IPS-NIHi7 (cell line): ENCODE results near the gene CAMKMT.

Experiments
- DNase-seq: peaks from one replicate; pipeline ENCODE4 v3.0.0; 2012; ENCODE audit warnings: mixed read lengths; ENCODE audit errors: extremely low spot score

Gene CAMKMT

GRCh38 chr2:44688456-44689124 is 326.8 kb downstream of the CAMKMT start:
- DNase-seq, result no peak

GRCh38 chr2:44689516-44689915 is 327.8 kb downstream of the CAMKMT start:
- no peak for DNase-seq

- no peak for DNase-seq
Observed at GRCh38 chr2:44691174-44691785, 329.5 kb downstream of the CAMKMT start.

- no peak for DNase-seq
Observed at GRCh38 chr2:44692821-44693220, 331.1 kb downstream of the CAMKMT start.

- DNase-seq, result no peak
Observed at GRCh38 chr2:44700824-44701223, 339.1 kb downstream of the CAMKMT start.

- peak; percentile 22 for DNase-seq
Observed at GRCh38 chr2:44705356-44705755, 343.6 kb downstream of the CAMKMT start.

- no peak for DNase-seq
Observed at GRCh38 chr2:44705876-44706480, 344.2 kb downstream of the CAMKMT start.

GRCh38 chr2:44706681-44707553 is 345.2 kb downstream of the CAMKMT start:
- DNase-seq, result no peak

- DNase-seq, result no peak
Observed at GRCh38 chr2:44707945-44708660, 346.4 kb downstream of the CAMKMT start.

- no peak for DNase-seq
Observed at GRCh38 chr2:44708661-44709000, 346.9 kb downstream of the CAMKMT start.

- no peak for DNase-seq
Observed at GRCh38 chr2:44713170-44713569, 351.4 kb downstream of the CAMKMT start.

GRCh38 chr2:44715671-44716081 is 353.9 kb downstream of the CAMKMT start:
- DNase-seq, result peak; percentile 73

GRCh38 chr2:44716131-44716530 is 354.4 kb downstream of the CAMKMT start:
- DNase-seq, result no peak

GRCh38 chr2:44718431-44718830 is 356.7 kb downstream of the CAMKMT start:
- DNase-seq, result no peak

- DNase-seq, result no peak
Observed at GRCh38 chr2:44719562-44719961, 357.8 kb downstream of the CAMKMT start.

- DNase-seq, result no peak
Observed at GRCh38 chr2:44722026-44722625, 360.4 kb downstream of the CAMKMT start.

GRCh38 chr2:44723921-44724320 is 362.2 kb downstream of the CAMKMT start:
- no peak for DNase-seq

GRCh38 chr2:44730593-44730992 is 368.8 kb downstream of the CAMKMT start:
- DNase-seq, result no peak

GRCh38 chr2:44731505-44731904 is 369.8 kb downstream of the CAMKMT start:
- no peak for DNase-seq

GRCh38 chr2:44736270-44736942 is 374.7 kb downstream of the CAMKMT start:
- DNase-seq, result no peak

- DNase-seq, result no peak
Observed at GRCh38 chr2:44740678-44741077, 378.9 kb downstream of the CAMKMT start.
